Stimulated activated CD8-positive, alpha-beta memory T cell treated with anti-CD3 and anti-CD28 coated beads, Interleukin-15, amount 100 ng/mL, for 4 hours (primary cell): ENCODE measurements around the gene DOCK6.

Experiments
- DNase-seq, 2 donors: peaks; one replicate each; pipeline ENCODE4 v3.0.0-alpha.2; 2020; ENCODE audit warnings: low read depth in 2 of 2

The DOCK6 gene

GRCh38 chr19:11223200-11223599 is 39.1 kb downstream of the DOCK6 start:
- DNase-seq, result no peak

GRCh38 chr19:11221082-11221598 is 41.2 kb downstream of the DOCK6 start:
- DNase-seq, result no peak

GRCh38 chr19:11214387-11214786 is 47.9 kb downstream of the DOCK6 start:
- DNase-seq, result no peak

GRCh38 chr19:11210656-11210928 is 51.7 kb downstream of the DOCK6 start:
- no peak for DNase-seq

- no peak for DNase-seq
These were observed 52.3 kb downstream of the DOCK6 start for GRCh38 chr19:11209839-11210655.

- DNase-seq, result no peak
These were observed 53.5 kb downstream of the DOCK6 start for GRCh38 chr19:11208561-11209471.

GRCh38 chr19:11205939-11206570 is 56.3 kb downstream of the DOCK6 start:
- DNase-seq, result no peak

GRCh38 chr19:11204943-11205349 is 57.4 kb downstream of the DOCK6 start:
- no peak for DNase-seq

- no peak for DNase-seq
These were observed 58.2 kb downstream of the DOCK6 start for GRCh38 chr19:11204076-11204602.

- DNase-seq, result no peak
These were observed 58.9 kb downstream of the DOCK6 start for GRCh38 chr19:11203194-11204075.

- DNase-seq, result no peak
These were observed 59.7 kb downstream of the DOCK6 start for GRCh38 chr19:11202488-11203193.

- DNase-seq, result no peak
These were observed 60.5 kb downstream of the DOCK6 start for GRCh38 chr19:11201791-11202190.

GRCh38 chr19:11200931-11201330 is 61.4 kb downstream of the DOCK6 start:
- no peak for DNase-seq

- no peak for DNase-seq
These were observed 62.2 kb downstream of the DOCK6 start for GRCh38 chr19:11200015-11200574.

GRCh38 chr19:11199517-11199916 is 62.8 kb downstream of the DOCK6 start:
- DNase-seq, result no peak

GRCh38 chr19:11198769-11199424 is 63.4 kb downstream of the DOCK6 start:
- DNase-seq, result no peak

- no peak for DNase-seq
These were observed 64.2 kb downstream of the DOCK6 start for GRCh38 chr19:11198175-11198534.

GRCh38 chr19:11197291-11198174 is 64.8 kb downstream of the DOCK6 start, which contains the start of gene KANK2:
KANK2 (minus strand) TSS chr19:11197545; CDS start chr19:11194511, 3,034 bp downstream.
- peak; percentile 30 to 57 for DNase-seq
